ENCODE data around the gene VPS18. TPM values are rescaled to one million over a fixed set of nuclear protein-coding genes. Genes with fewer than 3 reads are reported as not detected.

The VPS18 gene
- total RNA-seq, 4 donors from 2014 or later, result 15.0 to 24.9 (median 19.7) TPM

DNA sequence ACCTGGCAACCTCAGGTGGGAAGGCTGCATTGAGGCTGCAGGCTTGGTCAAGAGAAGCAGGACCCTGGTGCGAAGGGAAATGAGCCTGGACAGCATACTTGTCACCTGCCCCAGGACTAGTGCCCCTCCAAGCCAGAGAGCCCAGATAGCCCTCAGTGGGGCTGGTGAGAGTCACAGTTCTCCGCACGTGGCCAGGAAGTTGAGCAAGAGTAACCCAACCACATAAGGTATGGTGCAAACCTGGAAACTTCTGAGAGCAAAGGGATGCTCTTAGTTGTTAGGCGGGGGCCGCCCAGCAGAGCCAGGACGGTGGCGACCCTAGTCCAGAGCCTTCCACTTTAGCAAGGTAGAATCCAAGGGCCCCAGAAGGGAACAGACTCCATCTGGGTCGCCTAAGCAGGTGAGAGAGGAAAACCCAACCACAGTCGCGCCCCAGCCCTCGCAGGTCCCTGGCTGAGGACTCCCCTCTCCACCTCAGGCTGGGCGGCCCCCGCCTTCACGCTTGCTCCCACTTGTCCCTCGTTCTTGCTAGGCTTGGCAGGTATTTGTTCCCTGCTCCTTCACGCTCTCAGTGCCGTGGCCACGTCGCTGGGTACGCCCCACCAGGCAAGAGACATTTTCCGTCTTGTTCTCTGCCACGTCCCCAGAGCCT, 1.1 kb upstream of the VPS18 start:
- H3K9me3 ChIP-seq, result no peaks in the 10 kb centered on the region
- no peak for DNase-seq (ENCODE audit: low spot score in 2 of 2)
- TF ChIP-seq POLR2A (IDR thresholded peaks at IDR 0.05), result no peak
- H3K36me3 ChIP-seq, result peaks cover 11% of the 10 kb centered on the region
- H3K4me1 ChIP-seq, result peaks cover 24% of the 10 kb centered on the region
- H3K4me3 ChIP-seq, result peak overlapping the region; percentile 91
- H3K27me3 ChIP-seq, result no peaks in the 10 kb centered on the region
- H3K27ac ChIP-seq, result peak overlapping the region; percentile 73
- 64% methylated on average over 19 of the region's 22 CpGs for WGBS

DNA sequence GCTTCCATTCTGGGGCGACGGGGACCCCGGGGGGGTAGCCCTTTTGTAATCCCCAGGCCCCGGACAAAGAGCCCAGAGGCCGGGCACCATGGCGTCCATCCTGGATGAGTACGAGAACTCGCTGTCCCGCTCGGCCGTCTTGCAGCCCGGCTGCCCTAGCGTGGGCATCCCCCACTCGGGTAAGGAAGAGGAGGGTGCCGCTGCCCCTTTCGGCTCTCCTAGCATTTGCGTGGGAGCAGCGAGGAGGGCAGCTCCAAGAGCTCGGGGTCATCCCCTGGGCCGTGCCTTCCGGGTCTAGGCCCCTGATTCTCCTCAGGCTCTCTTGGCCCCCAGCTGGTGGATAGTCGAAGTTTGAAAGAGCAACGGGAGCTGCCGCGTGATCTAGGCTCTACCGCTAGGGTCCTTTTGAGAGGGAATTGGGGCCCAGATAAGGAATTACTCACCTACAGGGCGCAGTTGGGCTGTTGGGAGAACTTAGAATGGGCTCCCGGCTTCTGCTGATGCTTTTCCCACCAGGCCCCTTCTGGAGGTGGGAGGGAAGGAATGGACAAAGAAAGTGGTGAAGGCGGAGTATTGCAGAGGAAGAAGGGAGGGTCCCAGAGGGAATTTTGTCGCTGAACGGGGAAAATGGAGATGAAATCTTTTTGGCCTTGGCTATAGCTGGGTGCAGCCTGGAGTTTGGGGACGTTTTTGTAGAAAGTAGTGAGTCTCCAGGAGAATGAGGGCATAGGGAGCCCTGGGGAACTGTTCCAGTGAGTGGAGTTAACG, 615 bp downstream of the VPS18 start:
- TF ChIP-seq POLR2AphosphoS5 (IDR thresholded peaks at IDR 0.05) (no peak), POLR2A (IDR thresholded peaks at IDR 0.05) (no peak), EP300 (IDR thresholded peaks at IDR 0.05) (no peak)
- TF ChIP-seq, protein P1, sequence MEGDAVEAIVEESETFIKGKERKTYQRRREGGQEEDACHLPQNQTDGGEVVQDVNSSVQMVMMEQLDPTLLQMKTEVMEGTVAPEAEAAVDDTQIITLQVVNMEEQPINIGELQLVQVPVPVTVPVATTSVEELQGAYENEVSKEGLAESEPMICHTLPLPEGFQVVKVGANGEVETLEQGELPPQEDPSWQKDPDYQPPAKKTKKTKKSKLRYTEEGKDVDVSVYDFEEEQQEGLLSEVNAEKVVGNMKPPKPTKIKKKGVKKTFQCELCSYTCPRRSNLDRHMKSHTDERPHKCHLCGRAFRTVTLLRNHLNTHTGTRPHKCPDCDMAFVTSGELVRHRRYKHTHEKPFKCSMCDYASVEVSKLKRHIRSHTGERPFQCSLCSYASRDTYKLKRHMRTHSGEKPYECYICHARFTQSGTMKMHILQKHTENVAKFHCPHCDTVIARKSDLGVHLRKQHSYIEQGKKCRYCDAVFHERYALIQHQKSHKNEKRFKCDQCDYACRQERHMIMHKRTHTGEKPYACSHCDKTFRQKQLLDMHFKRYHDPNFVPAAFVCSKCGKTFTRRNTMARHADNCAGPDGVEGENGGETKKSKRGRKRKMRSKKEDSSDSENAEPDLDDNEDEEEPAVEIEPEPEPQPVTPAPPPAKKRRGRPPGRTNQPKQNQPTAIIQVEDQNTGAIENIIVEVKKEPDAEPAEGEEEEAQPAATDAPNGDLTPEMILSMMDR (IDR thresholded peaks at IDR 0.05), result peak; percentile 28 to 47
- Histone ChIP-seq H3K4me1 (peaks cover 24% of the 10 kb centered on the region), H3K27ac (peak overlapping the region; percentile 92), H3K4me3 (peak overlapping the region; percentile 91), H3K36me3 (peaks cover 28% of the 10 kb centered on the region), H3K9me3 (no peaks in the 10 kb centered on the region), H3K27me3 (no peaks in the 10 kb centered on the region)
- DNase-seq (ENCODE audit: low spot score in 2 of 2), result no peak
- 2% methylated on average over 18 of the region's 33 CpGs for WGBS

DNA sequence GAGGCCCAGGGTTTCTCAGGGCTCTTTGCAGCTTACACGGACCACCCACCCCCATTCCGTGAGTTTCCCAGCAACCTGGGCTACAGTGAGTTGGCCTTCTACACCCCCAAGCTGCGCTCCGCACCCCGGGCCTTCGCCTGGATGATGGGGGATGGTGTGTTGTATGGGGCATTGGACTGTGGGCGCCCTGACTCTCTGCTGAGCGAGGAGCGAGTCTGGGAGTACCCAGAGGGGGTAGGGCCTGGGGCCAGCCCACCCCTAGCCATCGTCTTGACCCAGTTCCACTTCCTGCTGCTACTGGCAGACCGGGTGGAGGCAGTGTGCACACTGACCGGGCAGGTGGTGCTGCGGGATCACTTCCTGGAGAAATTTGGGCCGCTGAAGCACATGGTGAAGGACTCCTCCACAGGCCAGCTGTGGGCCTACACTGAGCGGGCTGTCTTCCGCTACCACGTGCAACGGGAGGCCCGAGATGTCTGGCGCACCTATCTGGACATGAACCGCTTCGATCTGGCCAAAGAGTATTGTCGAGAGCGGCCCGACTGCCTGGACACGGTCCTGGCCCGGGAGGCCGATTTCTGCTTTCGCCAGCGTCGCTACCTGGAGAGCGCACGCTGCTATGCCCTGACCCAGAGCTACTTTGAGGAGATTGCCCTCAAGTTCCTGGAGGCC, 5.4 kb downstream of the VPS18 start:
- Histone ChIP-seq H3K4me1 (peaks cover 50% of the 10 kb centered on the region), H3K27ac (no peak overlapping the region), H3K4me3 (no peak overlapping the region), H3K9me3 (no peaks in the 10 kb centered on the region), H3K27me3 (no peaks in the 10 kb centered on the region), H3K36me3 (peaks cover 68% of the 10 kb centered on the region)
- no peak for DNase-seq (ENCODE audit: low spot score in 2 of 2)
- TF ChIP-seq, protein P1 (IDR thresholded peaks at IDR 0.05), result no peak
- TF ChIP-seq POLR2A (IDR thresholded peaks at IDR 0.05), result no peak
- TF ChIP-seq EP300 (IDR thresholded peaks at IDR 0.05), result no peak
- TF ChIP-seq POLR2AphosphoS5 (IDR thresholded peaks at IDR 0.05), result no peak
- WGBS, result 88% methylated on average over 8 of the region's 33 CpGs

- TF ChIP-seq POLR2A (IDR thresholded peaks at IDR 0.05) (no peak), POLR2AphosphoS5 (IDR thresholded peaks at IDR 0.05) (no peak), EP300 (IDR thresholded peaks at IDR 0.05) (no peak)
- TF ChIP-seq, protein P1 (IDR thresholded peaks at IDR 0.05), result no peak
- Histone ChIP-seq H3K4me1 (peaks cover 47% of the 10 kb centered on the region), H3K4me3 (no peak overlapping the region), H3K9me3 (no peaks in the 10 kb centered on the region), H3K27ac (no peak overlapping the region), H3K27me3 (no peaks in the 10 kb centered on the region), H3K36me3 (peaks cover 70% of the 10 kb centered on the region)
- WGBS, result 90% methylated on average over 28 of the region's 36 CpGs
- DNase-seq (ENCODE audit: low spot score in 2 of 2), result no peak
Observed at GRCh38 chr15:40900256-40901052, 6.2 kb downstream of the VPS18 start.

GRCh38 chr15:40901053-40901443, 6.8 kb downstream of the VPS18 start:
- Histone ChIP-seq H3K4me1 (peaks cover 47% of the 10 kb centered on the region), H3K27ac (no peak overlapping the region), H3K4me3 (no peak overlapping the region), H3K9me3 (no peaks in the 10 kb centered on the region), H3K27me3 (no peaks in the 10 kb centered on the region), H3K36me3 (peaks cover 69% of the 10 kb centered on the region)
- TF ChIP-seq, protein P1 (IDR thresholded peaks at IDR 0.05), result no peak
- no peak for TF ChIP-seq POLR2AphosphoS5 (IDR thresholded peaks at IDR 0.05)
- TF ChIP-seq POLR2A (IDR thresholded peaks at IDR 0.05), result no peak
- no peak for TF ChIP-seq EP300 (IDR thresholded peaks at IDR 0.05)
- 78% methylated on average over 5 of the region's 5 CpGs for WGBS
- DNase-seq (ENCODE audit: low spot score in 2 of 2), result no peak
